HepG2 (cell line): Measurements from ENCODE around the gene GNAZ. TPM values are rescaled to one million over a fixed set of nuclear protein-coding genes. Genes with fewer than 3 reads are reported as not detected.

Experiments
- ATAC-seq: fragments of 200-7000 bp; cut with Tn5 transposase; 3 replicates; pipeline ENCODE4 v1.9.1; 2020; ENCODE audit warnings: mild to moderate bottlenecking, moderate library complexity
- BruUV-seq: library from RNA; stranded (reverse); fragments of 400-500 nt; replicated peaks from 2 replicates; lab custom pipeline; 2021; lab: Mats Ljungman, UMichigan
- CTCF ChIA-PET: fragments of 300-600 bp; formaldehyde crosslinking; extraction: SDS; loops from one replicate; lab custom pipeline; 2021; ENCODE audit warnings: low total read pairs, inconsistent platforms, low intra/inter-chr PET ratio; lab: Yijun Ruan, JAX
- POLR2A ChIA-PET: fragments of 350-600 bp; sonication (Branson Sonifier 250); formaldehyde crosslinking; loops from one replicate; lab custom pipeline; 2020; ENCODE audit warnings: antibody characterized with exemption, inconsistent platforms; lab: Yijun Ruan, JAX
- DNase-seq: peaks from one replicate; pipeline ENCODE4 v3.0.0-alpha.2; 2015; ENCODE audit warnings: low spot score
- FAIRE-seq: peaks from 3 replicates; lab custom pipeline; 2011; peaks lifted over from hg19 to GRCh38; lab: Jason Lieb, UNC
- H2AFZ ChIP-seq: one replicate; pipeline ENCODE4 v1.6.1; 2011; ENCODE audit warnings: low read length, inconsistent platforms
- H3K27ac ChIP-seq: fragments of 300-600 bp; 3 replicates; pipeline ENCODE4 v1.8.0; 2011; ENCODE audit warnings: mixed run types, mild to moderate bottlenecking, mixed read lengths, low read length, inconsistent platforms; ENCODE audit not compliant: insufficient read depth; ENCODE audit errors: extremely low read length
- H3K27me3 ChIP-seq, 2 experiments: fragments of 200-600 bp in 1 of 2; 2 replicates in 1 of 2; 3 replicates in 1 of 2; pipeline versions ENCODE4 v1.6.0 to v1.8.0; 2011; ENCODE audit warnings: low read length in 2 of 2, mild to moderate bottlenecking in 2 of 2, moderate library complexity in 2 of 2, inconsistent platforms in 1 of 2; ENCODE audit not compliant: insufficient read depth in 2 of 2, control insufficient read depth in 1 of 2
- H3K36me3 ChIP-seq, 2 experiments: fragments of 200-600 bp in 1 of 2; replicated peaks in 1 of 2; 2 replicates in 1 of 2; 3 replicates in 1 of 2; pipeline versions ENCODE4 v1.5.1 to v1.8.0; 2011; ENCODE audit warnings: low read length in 2 of 2, inconsistent platforms in 1 of 2; ENCODE audit not compliant: insufficient read depth in 2 of 2, control insufficient read depth in 1 of 2
- H3K4me1 ChIP-seq: 2 replicates; pipeline ENCODE4 v1.5.1; 2012; ENCODE audit warnings: low read length, inconsistent platforms; ENCODE audit not compliant: insufficient read depth
- H3K4me2 ChIP-seq: 2 replicates; pipeline ENCODE4 v1.6.0; 2011; ENCODE audit warnings: low read depth, low read length, inconsistent platforms
- H3K4me3 ChIP-seq, 3 experiments: fragments of 200-600 bp in 1 of 3; sonication (generic), shearing (Covaris generic) in 1 of 3; replicated peaks in 1 of 3; 2 replicates each; pipeline ENCODE4 v1.5.1; 2011 to 2016; ENCODE audit warnings: low read length in 3 of 3, inconsistent platforms in 2 of 3, low read depth in 2 of 3, mild to moderate bottlenecking in 2 of 3, control low read depth in 1 of 3, mixed read lengths in 1 of 3; ENCODE audit not compliant: insufficient read depth in 1 of 3
- H3K79me2 ChIP-seq: one replicate; pipeline ENCODE4 v1.6.1; 2011; ENCODE audit warnings: low read length, inconsistent platforms; ENCODE audit not compliant: insufficient read depth
- H3K9ac ChIP-seq: 2 replicates; pipeline ENCODE4 v1.6.0; 2011; ENCODE audit warnings: mild to moderate bottlenecking, low read depth, low read length, inconsistent platforms; ENCODE audit not compliant: insufficient read depth
- H3K9me3 ChIP-seq: 2 replicates; pipeline ENCODE4 v1.5.1; 2012; ENCODE audit warnings: mild to moderate bottlenecking, low read length
- H4K20me1 ChIP-seq: 2 replicates; pipeline ENCODE4 v1.6.0; 2011; ENCODE audit warnings: inconsistent platforms, mild to moderate bottlenecking, low read length, moderate library complexity; ENCODE audit not compliant: insufficient read depth
- ARHGAP35 ChIP-seq: sonication (generic); formaldehyde crosslinking; IDR thresholded peaks from 2 replicates; pipeline ENCODE4 v1.9.0; 2022; ENCODE audit warnings: mild to moderate bottlenecking, inconsistent platforms, moderate library complexity, missing genetic modification reagents, borderline replicate concordance
- ARNT2 ChIP-seq: sonication (generic); formaldehyde crosslinking; IDR thresholded peaks from 2 replicates; pipeline ENCODE4 v1.8.0; 2022; ENCODE audit warnings: mild to moderate bottlenecking, low read depth, missing genetic modification reagents, moderate library complexity
- FOSL1 ChIP-seq: sonication (generic); formaldehyde crosslinking; IDR thresholded peaks from 2 replicates; pipeline ENCODE4 v1.9.0; 2021; ENCODE audit warnings: missing genetic modification reagents, borderline replicate concordance
- FOXK1 ChIP-seq: sonication (generic); formaldehyde crosslinking; IDR thresholded peaks from 2 replicates; pipeline ENCODE4 v1.4.0; 2020; ENCODE audit warnings: low read depth, missing genetic modification reagents, borderline replicate concordance
- HOXA9 ChIP-seq: sonication (generic); formaldehyde crosslinking; IDR thresholded peaks from 2 replicates; pipeline ENCODE4 v1.8.1; 2022; ENCODE audit warnings: missing genetic modification reagents, mild to moderate bottlenecking, moderate library complexity, borderline replicate concordance
- KDM6A ChIP-seq: IDR thresholded peaks from 2 replicates; pipeline ENCODE4 v1.6.1; 2016; ENCODE audit warnings: low read depth
- KLF15 ChIP-seq: sonication (generic); formaldehyde crosslinking; IDR thresholded peaks from 2 replicates; pipeline ENCODE4 v1.8.1; 2023; ENCODE audit warnings: borderline replicate concordance, mild to moderate bottlenecking, inconsistent platforms, missing genetic modification reagents, mixed read lengths
- MED8 ChIP-seq: sonication (generic); formaldehyde crosslinking; IDR thresholded peaks from 2 replicates; pipeline ENCODE4 v1.8.1; 2023; ENCODE audit warnings: mild to moderate bottlenecking, missing genetic modification reagents; ENCODE audit not compliant: insufficient replicate concordance
- MTA1 ChIP-seq: sonication (generic); formaldehyde crosslinking; IDR thresholded peaks from 2 replicates; pipeline ENCODE4 v1.4.0; 2020; ENCODE audit warnings: missing genetic modification reagents, mild to moderate bottlenecking, borderline replicate concordance
- MXD4 ChIP-seq: IDR thresholded peaks from 2 replicates; pipeline ENCODE4 v1.6.1; 2016; ENCODE audit warnings: mild to moderate bottlenecking, missing biosample characterization, missing genetic modification reagents
- SNAPC2 ChIP-seq: sonication (generic); formaldehyde crosslinking; IDR thresholded peaks from 2 replicates; pipeline ENCODE4 v1.8.1; 2022; ENCODE audit warnings: mild to moderate bottlenecking, missing genetic modification reagents
- SOX6 ChIP-seq, 2 experiments: fragments of 450-650 bp in 1 of 2; sonication (generic) in 1 of 2; formaldehyde crosslinking in 1 of 2; IDR thresholded peaks; 2 replicates each; pipeline versions ENCODE4 v1.4.0 to v1.6.1; 2017 to 2020; ENCODE audit warnings: antibody characterized with exemption in 1 of 2, mild to moderate bottlenecking in 1 of 2, missing genetic modification reagents in 1 of 2
- THAP11 ChIP-seq: IDR thresholded peaks from 2 replicates; pipeline ENCODE4 v1.6.1; 2016; ENCODE audit warnings: missing biosample characterization, missing genetic modification reagents
- THAP8 ChIP-seq: sonication (generic); formaldehyde crosslinking; IDR thresholded peaks from 2 replicates; pipeline ENCODE4 v1.5.1; 2020; ENCODE audit warnings: missing genetic modification reagents, mild to moderate bottlenecking, borderline replicate concordance
- ZNF317 ChIP-seq: sonication (generic); formaldehyde crosslinking; IDR thresholded peaks from 2 replicates; pipeline ENCODE4 v1.5.0; 2020; ENCODE audit warnings: mild to moderate bottlenecking, missing genetic modification reagents
- ZNF550 ChIP-seq: sonication (generic); formaldehyde crosslinking; IDR thresholded peaks from 2 replicates; pipeline ENCODE4 v1.4.0; 2020; ENCODE audit warnings: mild to moderate bottlenecking, missing genetic modification reagents, borderline replicate concordance
- ZNF772 ChIP-seq: sonication (generic); formaldehyde crosslinking; IDR thresholded peaks from 2 replicates; pipeline ENCODE4 v1.5.0; 2020; ENCODE audit warnings: mild to moderate bottlenecking, missing genetic modification reagents
- ZNF777 ChIP-seq: sonication (generic); formaldehyde crosslinking; IDR thresholded peaks from 2 replicates; pipeline ENCODE4 v1.4.0; 2020; ENCODE audit warnings: missing genetic modification reagents
- ZNF781 ChIP-seq: sonication (generic); formaldehyde crosslinking; IDR thresholded peaks from 2 replicates; pipeline ENCODE4 v1.5.1; 2020; ENCODE audit warnings: borderline replicate concordance, mild to moderate bottlenecking, missing genetic modification reagents; ENCODE audit errors: not compliant biosample characterization
- ZNF792 ChIP-seq: IDR thresholded peaks from 2 replicates; pipeline ENCODE4 v1.6.1; 2016
- ZSCAN12 ChIP-seq: sonication (generic); formaldehyde crosslinking; IDR thresholded peaks from 2 replicates; pipeline ENCODE4 v1.9.0; 2021; ENCODE audit warnings: mild to moderate bottlenecking, missing genetic modification reagents
- WGBS: methylation state at CpG from one replicate; pipeline ENCODE4 v1.1.6; 2017; ENCODE audit warnings: low lambda C conversion rate; 5-methylcytosine and 5-hydroxymethylcytosine counted together
- in situ Hi-C: cut with HindIII; loops from 2 replicates; pipeline ENCODE4 v1.10.0; 2017; ENCODE audit warnings: low pct_unique_long_range_greater_than_20kb; ENCODE audit not compliant: extremely low pct_ligation_motif_present
- intact Hi-C: fragments of 100-400 bp; cut with micrococcal nuclease; formaldehyde crosslinking; loops from one replicate; pipeline ENCODE4 v1.10.0; 2022; ENCODE audit not compliant: unreplicated experiment
- polyA plus RNA-seq, 8 experiments: library from polyadenylated mRNA; depleted of rRNA in 3 of 8; stranded (reverse) in 7 of 8; unstranded in 1 of 8; fragments of >200 nt; fragmentation: Illumina TruSeq in 4 of 8; extraction: Trizol in 4 of 8; gene quantifications; 2 replicates each; pipeline versions ENCODE4 v1.2.1 to v1.2.3, GENCODE V29; 2011 to 2016; ENCODE audit warnings: low read depth in 4 of 8, missing spikeins in 1 of 8, mixed read lengths in 1 of 8; ENCODE audit not compliant: insufficient read depth in 1 of 8
- total RNA-seq, 5 experiments: library from RNA; depleted of rRNA; stranded (reverse); fragments of >200 nt; fragmentation: Illumina TruSeq; extraction: Trizol; gene quantifications; 2 replicates each; pipeline ENCODE4 v1.2.3, GENCODE V29; 2016; ENCODE audit warnings: low read depth in 1 of 5
- TF ChIP-seq, protein P1 (sequence below): sonication (generic); formaldehyde crosslinking; IDR thresholded peaks from 2 replicates; pipeline ENCODE4 v1.5.0; 2020; ENCODE audit warnings: missing genetic modification reagents

The GNAZ gene
- total and polyA plus RNA-seq, 2 of the 13 experiments (the other 11 are each of a cell fraction or from before 2014, with no cell fraction given), result 11.4 to 22.3 TPM

DNA sequence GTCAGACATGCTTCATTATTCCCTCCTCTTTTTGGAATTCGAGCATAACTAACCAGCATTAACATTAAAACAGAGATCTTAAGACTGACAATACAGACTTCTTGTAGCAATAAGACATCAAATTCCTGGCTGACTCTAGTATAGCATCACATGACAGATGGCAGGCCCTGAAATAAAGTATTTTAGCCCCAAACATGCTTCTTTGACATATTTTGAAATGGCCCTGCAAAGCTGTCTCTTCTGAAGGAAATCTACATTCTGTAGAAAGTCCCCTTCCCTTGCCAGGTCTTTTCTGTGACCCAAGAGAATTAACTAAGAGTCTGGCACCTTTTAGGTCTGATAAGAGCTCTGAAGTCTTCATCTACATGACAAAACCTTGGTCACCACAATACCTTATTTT is 38.5 kb upstream of the GNAZ start:
- WGBS, result 0% methylated on average over 1 of the region's 1 CpG
- H3K9me3 ChIP-seq, result no peaks in the 10 kb centered on the region
- intact Hi-C loops, result no loop called here

GRCh38 chr22:23032658-23033057 is 37.7 kb upstream of the GNAZ start:
- Histone ChIP-seq H3K27me3 (peaks cover 3 to 44% of the 10 kb centered on the region in 2 experiments; a peak in 4 of 5 replicates), H3K27ac (no peak overlapping the region), H3K36me3 (no peaks in the 10 kb centered on the region), H3K9me3 (no peaks in the 10 kb centered on the region), H4K20me1 (no peaks in the 10 kb centered on the region), H3K9ac (no peak overlapping the region), H3K4me3 (no peak overlapping the region), H3K79me2 (no peaks in the 10 kb centered on the region), H3K4me2 (no peak overlapping the region), H2AFZ (no peak overlapping the region), H3K4me1 (peaks cover 22% of the 10 kb centered on the region)
- ATAC-seq, result no peak
- WGBS, result 73% methylated on average over 4 of the region's 4 CpGs
- intact Hi-C loops, result no loop called here
- in situ Hi-C loops, result no loop called here
- BruUV-seq, result no TSS peak
- CTCF ChIA-PET, result no interaction called here
- FAIRE-seq, result no peak
- DNase-seq, result no peak
- POLR2A ChIA-PET, result no interaction called here
- TF ChIP-seq ARNT2 (CRISPR knock-in tag) (no peak), FOSL1 (CRISPR knock-in tag) (no peak), MXD4 (no peak), ZNF317 (CRISPR knock-in tag) (no peak), MED8 (CRISPR knock-in tag) (no peak), THAP11 (CRISPR knock-in tag) (no peak), ZNF777 (CRISPR knock-in tag) (no peak), ZNF781 (CRISPR knock-in tag) (no peak), SOX6 (IDR thresholded peaks at IDR 0.05) (no peak), SOX6 (CRISPR knock-in tag; IDR thresholded peaks at IDR 0.05) (no peak), ARHGAP35 (no peak), THAP8 (CRISPR knock-in tag) (no peak), ZNF550 (CRISPR knock-in tag) (no peak), FOXK1 (CRISPR knock-in tag) (no peak), SNAPC2 (CRISPR knock-in tag) (no peak), ZNF792 (CRISPR knock-in tag) (no peak), KDM6A (CRISPR knock-in tag) (no peak), KLF15 (CRISPR knock-in tag) (no peak)
- TF ChIP-seq, protein P1, sequence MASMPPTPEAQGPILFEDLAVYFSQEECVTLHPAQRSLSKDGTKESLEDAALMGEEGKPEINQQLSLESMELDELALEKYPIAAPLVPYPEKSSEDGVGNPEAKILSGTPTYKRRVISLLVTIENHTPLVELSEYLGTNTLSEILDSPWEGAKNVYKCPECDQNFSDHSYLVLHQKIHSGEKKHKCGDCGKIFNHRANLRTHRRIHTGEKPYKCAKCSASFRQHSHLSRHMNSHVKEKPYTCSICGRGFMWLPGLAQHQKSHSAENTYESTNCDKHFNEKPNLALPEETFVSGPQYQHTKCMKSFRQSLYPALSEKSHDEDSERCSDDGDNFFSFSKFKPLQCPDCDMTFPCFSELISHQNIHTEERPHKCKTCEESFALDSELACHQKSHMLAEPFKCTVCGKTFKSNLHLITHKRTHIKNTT (CRISPR knock-in tag), result no peak

More for the DNA sequence above, 38.5 kb upstream of the GNAZ start:
- no peaks in the 10 kb centered on the region for H3K36me3 ChIP-seq
- H3K27me3 ChIP-seq, result peaks cover 3 to 43% of the 10 kb centered on the region in 2 experiments; a peak in 4 of 5 replicates
- FAIRE-seq, result no peak
- no peak overlapping the region for H3K27ac ChIP-seq
- DNase-seq, result no peak
- no peak overlapping the region for H2AFZ ChIP-seq
- H4K20me1 ChIP-seq, result no peaks in the 10 kb centered on the region
- ChIA-PET CTCF (no interaction called here), POLR2A (no interaction called here)
- TF ChIP-seq ZNF772 (CRISPR knock-in tag), result no peak
- TF ChIP-seq ZSCAN12 (CRISPR knock-in tag), result no peak
- no peak for TF ChIP-seq MTA1
- no peak for TF ChIP-seq HOXA9 (CRISPR knock-in tag)
- H3K4me3 ChIP-seq, result no peak overlapping the region
- H3K79me2 ChIP-seq, result no peaks in the 10 kb centered on the region
- in situ Hi-C loops, result no loop called here
- no TSS peak for BruUV-seq
- H3K9ac ChIP-seq, result no peak overlapping the region
- H3K4me1 ChIP-seq, result peaks cover 13% of the 10 kb centered on the region
- no peak for ATAC-seq
- no peak overlapping the region for H3K4me2 ChIP-seq
